HG03342 (cell line): ENCODE results near the gene FYB1.

Experiments
- ATAC-seq: cut with Tn5 transposase; IDR thresholded peaks from one replicate; pipeline ENCODE4 v1.9.1; 2021; ENCODE audit warnings: mild to moderate bottlenecking, moderate library complexity; ENCODE audit not compliant: unreplicated experiment

Gene FYB1

GRCh38 chr5:39164529-39165402 is 54.6 kb downstream of the FYB1 start:
- ATAC-seq: peak; percentile 84

DNA sequence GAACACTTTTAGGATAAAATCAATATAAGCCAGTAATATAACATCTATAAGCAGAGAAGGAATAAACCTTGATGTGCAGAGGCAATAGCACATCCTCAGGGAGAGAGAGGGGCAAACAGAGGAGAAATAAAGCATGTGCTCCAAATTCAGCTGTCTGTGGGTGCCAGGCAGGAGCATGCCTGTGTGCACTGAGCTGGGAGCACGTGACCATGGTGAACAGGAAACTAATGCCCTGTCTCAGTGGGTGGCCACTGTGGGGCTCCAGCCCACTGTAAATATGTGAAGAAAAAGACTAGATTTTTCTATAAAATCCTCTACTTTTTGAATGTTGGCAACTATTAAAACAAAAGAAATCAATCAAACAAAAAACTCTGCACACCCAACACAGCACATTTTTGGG is 55.3 kb downstream of the FYB1 start:
- ATAC-seq: no peak

GRCh38 chr5:39161578-39161977 is 57.8 kb downstream of the FYB1 start:
- ATAC-seq: no peak

- no peak for ATAC-seq
These were observed 58.7 kb downstream of the FYB1 start for GRCh38 chr5:39160576-39161213.

- no peak for ATAC-seq
These were observed 59.4 kb downstream of the FYB1 start for GRCh38 chr5:39159811-39160490.

DNA sequence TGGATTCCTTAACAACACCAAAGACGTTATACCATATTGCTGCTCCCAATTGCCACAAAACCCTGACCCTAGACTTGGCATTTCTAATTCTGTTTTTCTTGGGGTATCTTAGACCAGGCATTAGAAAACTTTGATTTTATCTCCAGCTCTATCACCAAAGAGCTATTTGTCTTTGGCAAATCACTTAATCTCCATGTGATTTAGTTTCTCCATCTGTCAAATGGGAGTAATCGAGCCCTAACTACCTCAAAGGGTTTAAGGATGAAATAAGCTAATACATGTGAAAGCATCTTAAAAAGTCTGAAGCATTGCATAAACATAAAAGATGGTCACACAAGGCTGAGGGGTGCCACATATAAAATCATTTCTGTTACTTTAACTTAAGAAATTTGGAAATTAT is 60.6 kb downstream of the FYB1 start:
- no peak for ATAC-seq

DNA sequence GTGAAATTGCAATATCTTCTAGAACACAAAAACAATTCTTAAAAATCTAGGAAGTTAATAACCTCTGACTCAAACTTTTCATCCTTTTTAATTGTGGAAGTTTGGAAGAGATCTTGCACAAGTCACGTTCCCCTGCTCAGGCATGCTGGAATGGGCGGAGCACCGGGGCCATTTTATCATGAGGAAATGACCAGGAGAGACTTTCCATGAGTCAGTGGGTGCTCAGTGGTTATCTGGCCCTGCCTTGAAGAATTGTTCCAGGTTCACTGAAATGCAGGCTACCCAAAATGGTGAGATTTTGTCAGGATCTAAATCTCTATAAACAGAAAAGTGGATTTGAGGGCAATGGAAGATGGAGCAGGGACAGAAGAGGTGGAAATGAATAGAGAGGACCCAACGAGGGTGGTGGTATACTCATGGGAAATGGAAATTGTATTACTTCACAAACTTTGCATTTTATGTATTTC is 61.2 kb downstream of the FYB1 start:
- ATAC-seq: no peak

DNA sequence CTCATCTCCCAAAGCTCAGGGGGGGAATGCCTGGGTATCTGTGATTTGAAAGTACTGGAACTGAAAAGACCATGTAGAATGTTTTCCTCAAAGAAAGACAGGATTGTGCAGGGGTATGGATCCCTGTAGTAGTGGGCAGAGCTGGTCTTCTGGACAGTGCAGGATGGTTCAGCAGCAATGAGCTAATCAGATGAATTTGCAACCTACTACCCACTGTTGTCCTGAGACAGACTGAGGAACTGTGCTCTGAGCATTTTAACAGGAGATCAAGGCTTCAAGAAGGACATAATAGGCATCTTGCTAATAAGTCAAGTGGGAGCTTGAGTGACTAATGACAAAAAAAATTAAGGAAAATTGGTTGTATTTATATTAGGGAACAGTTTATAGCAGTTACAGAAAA is 61.7 kb downstream of the FYB1 start:
- ATAC-seq: no peak

GRCh38 chr5:39156082-39156481 is 63.3 kb downstream of the FYB1 start:
- ATAC-seq: no peak

DNA sequence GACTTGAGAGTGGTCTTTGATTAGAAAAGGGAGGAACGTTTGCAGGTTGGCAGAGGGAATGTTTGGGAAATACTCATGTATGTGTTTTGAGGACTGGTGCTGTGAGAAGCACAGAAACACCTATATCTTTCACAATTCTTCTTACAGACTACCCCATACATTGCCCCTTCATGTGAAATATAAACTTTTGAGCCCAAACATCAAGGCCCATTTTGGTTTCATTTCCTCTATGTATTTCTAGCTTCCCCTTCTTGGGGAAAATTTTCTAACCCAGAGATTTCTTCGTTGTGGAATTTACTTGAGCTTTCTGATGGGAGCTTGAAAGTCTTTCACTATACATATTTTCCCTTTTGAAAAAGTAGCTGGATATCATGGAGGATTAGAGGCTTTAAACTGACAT is 67.6 kb downstream of the FYB1 start:
- ATAC-seq: no peak

DNA sequence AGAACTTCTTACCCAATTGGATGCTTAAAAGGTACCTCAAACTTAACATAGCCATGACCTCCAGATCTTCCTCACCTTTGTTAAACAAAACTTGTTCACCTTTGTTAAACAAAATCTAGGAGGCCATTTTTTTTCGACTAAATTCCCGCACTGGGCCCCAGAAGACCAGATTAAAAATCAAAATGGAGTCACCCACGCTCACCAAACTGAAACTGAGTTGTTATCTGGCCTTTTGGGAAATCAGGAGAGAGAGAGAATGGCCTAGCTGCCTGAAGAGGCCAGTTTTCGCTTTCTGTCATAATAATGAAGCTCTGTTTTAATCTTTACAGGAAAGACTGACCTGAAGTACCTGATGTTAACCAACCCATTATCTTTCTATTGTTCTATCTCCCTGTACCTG is 69.4 kb downstream of the FYB1 start:
- no peak for ATAC-seq

GRCh38 chr5:39148983-39149534 is 70.3 kb downstream of the FYB1 start:
- ATAC-seq: peak; percentile 47

GRCh38 chr5:39146831-39147540 is 72.4 kb downstream of the FYB1 start:
- ATAC-seq: no peak

- ATAC-seq: no peak
These were observed 76.1 kb downstream of the FYB1 start for GRCh38 chr5:39143151-39143860.

GRCh38 chr5:39140558-39141168 is 78.7 kb downstream of the FYB1 start:
- no peak for ATAC-seq

- ATAC-seq: no peak
These were observed 80.5 kb downstream of the FYB1 start for GRCh38 chr5:39138892-39139291.

GRCh38 chr5:39137819-39138451 is 81.4 kb downstream of the FYB1 start:
- ATAC-seq: no peak

DNA sequence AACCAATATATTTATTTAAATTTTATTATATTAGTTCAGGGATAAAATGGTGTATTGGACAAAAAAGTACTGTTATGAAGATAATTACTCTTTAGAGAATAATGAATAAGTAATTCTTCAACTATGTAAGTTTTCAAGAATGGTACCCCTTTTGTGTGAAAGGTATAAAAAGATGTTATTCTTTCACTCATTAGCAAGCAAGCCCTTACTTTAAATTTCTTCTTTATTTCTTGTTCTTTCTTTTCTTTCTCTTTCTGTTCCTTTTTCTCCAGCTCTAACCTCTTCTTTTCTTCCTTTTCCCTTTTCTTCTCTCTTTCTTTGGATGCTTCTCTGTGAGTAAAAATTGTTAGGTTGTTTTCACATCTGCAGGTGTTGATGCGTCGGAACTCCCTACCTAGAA is 82.0 kb downstream of the FYB1 start:
- ATAC-seq: no peak

GRCh38 chr5:39132792-39133191 is 86.6 kb downstream of the FYB1 start:
- ATAC-seq: no peak
